ENCODE measurements around the gene TMEM164. TPM values are rescaled to one million over a fixed set of nuclear protein-coding genes. Genes with fewer than 3 reads are reported as not detected.

The TMEM164 gene
- total and polyA plus RNA-seq, 2 experiments from 2014 or later, result 3.4 to 17.2 TPM

GRCh38 chrX:110159865-110160264 lies 157.0 kb downstream of the TMEM164 start:
- no peak overlapping the region for H3K4me2 ChIP-seq
- ATAC-seq (no peak), DNase-seq (ENCODE audit: low spot score) (no peak)
- no peaks in the 10 kb centered on the region for H3F3A ChIP-seq (replicated peaks; ENCODE audit: low read depth)
- H3K79me2 ChIP-seq (replicated peaks; ENCODE audit: insufficient read depth), result no peaks in the 10 kb centered on the region
- no peaks in the 10 kb centered on the region for H3K9me2 ChIP-seq (ENCODE audit: insufficient read depth)
- TF ChIP-seq, protein P1, sequence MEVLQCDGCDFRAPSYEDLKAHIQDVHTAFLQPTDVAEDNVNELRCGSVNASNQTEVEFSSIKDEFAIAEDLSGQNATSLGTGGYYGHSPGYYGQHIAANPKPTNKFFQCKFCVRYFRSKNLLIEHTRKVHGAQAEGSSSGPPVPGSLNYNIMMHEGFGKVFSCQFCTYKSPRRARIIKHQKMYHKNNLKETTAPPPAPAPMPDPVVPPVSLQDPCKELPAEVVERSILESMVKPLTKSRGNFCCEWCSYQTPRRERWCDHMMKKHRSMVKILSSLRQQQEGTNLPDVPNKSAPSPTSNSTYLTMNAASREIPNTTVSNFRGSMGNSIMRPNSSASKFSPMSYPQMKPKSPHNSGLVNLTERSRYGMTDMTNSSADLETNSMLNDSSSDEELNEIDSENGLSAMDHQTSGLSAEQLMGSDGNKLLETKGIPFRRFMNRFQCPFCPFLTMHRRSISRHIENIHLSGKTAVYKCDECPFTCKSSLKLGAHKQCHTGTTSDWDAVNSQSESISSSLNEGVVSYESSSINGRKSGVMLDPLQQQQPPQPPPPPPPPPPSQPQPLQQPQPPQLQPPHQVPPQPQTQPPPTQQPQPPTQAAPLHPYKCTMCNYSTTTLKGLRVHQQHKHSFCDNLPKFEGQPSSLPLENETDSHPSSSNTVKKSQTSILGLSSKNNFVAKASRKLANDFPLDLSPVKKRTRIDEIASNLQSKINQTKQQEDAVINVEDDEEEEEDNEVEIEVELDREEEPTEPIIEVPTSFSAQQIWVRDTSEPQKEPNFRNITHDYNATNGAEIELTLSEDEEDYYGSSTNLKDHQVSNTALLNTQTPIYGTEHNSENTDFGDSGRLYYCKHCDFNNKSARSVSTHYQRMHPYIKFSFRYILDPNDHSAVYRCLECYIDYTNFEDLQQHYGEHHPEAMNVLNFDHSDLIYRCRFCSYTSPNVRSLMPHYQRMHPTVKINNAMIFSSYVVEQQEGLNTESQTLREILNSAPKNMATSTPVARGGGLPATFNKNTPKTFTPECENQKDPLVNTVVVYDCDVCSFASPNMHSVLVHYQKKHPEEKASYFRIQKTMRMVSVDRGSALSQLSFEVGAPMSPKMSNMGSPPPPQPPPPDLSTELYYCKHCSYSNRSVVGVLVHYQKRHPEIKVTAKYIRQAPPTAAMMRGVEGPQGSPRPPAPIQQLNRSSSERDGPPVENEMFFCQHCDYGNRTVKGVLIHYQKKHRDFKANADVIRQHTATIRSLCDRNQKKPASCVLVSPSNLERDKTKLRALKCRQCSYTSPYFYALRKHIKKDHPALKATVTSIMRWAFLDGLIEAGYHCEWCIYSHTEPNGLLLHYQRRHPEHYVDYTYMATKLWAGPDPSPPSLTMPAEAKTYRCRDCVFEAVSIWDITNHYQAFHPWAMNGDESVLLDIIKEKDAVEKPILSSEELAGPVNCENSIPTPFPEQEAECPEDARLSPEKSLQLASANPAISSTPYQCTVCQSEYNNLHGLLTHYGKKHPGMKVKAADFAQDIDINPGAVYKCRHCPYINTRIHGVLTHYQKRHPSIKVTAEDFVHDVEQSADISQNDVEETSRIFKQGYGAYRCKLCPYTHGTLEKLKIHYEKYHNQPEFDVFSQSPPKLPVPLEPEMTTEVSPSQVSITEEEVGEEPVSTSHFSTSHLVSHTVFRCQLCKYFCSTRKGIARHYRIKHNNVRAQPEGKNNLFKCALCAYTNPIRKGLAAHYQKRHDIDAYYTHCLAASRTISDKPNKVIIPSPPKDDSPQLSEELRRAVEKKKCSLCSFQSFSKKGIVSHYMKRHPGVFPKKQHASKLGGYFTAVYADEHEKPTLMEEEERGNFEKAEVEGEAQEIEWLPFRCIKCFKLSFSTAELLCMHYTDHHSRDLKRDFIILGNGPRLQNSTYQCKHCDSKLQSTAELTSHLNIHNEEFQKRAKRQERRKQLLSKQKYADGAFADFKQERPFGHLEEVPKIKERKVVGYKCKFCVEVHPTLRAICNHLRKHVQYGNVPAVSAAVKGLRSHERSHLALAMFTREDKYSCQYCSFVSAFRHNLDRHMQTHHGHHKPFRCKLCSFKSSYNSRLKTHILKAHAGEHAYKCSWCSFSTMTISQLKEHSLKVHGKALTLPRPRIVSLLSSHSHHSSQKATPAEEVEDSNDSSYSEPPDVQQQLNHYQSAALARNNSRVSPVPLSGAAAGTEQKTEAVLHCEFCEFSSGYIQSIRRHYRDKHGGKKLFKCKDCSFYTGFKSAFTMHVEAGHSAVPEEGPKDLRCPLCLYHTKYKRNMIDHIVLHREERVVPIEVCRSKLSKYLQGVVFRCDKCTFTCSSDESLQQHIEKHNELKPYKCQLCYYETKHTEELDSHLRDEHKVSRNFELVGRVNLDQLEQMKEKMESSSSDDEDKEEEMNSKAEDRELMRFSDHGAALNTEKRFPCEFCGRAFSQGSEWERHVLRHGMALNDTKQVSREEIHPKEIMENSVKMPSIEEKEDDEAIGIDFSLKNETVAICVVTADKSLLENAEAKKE (CRISPR knock-in tag; IDR thresholded peaks at IDR 0.05), result no peak
- TF ChIP-seq ZNF331 (CRISPR knock-in tag; IDR thresholded peaks at IDR 0.05; ENCODE audit: low read depth) (no peak), ZNF114 (CRISPR knock-in tag; IDR thresholded peaks at IDR 0.05) (no peak), ETS1 (IDR thresholded peaks at IDR 0.05) (no peak), STAT1 (IDR thresholded peaks at IDR 0.05; ENCODE audit: unreplicated experiment) (no peak), EZH2 (IDR thresholded peaks at IDR 0.05; ENCODE audit: low read depth, unreplicated experiment) (no peak), JUNB (IDR thresholded peaks at IDR 0.05; ENCODE audit: unreplicated experiment) (no peak), POLR2AphosphoS5 (IDR thresholded peaks at IDR 0.05; ENCODE audit: low read depth) (no peak), EZH2phosphoT487 (IDR thresholded peaks at IDR 0.05; ENCODE audit: unreplicated experiment) (no peak), CREB1 (CRISPR knock-in tag; IDR thresholded peaks at IDR 0.05; ENCODE audit: low read depth) (no peak), NANOG (IDR thresholded peaks at IDR 0.05; ENCODE audit: borderline replicate concordance) (no peak)
- TF ChIP-seq, protein P2, sequence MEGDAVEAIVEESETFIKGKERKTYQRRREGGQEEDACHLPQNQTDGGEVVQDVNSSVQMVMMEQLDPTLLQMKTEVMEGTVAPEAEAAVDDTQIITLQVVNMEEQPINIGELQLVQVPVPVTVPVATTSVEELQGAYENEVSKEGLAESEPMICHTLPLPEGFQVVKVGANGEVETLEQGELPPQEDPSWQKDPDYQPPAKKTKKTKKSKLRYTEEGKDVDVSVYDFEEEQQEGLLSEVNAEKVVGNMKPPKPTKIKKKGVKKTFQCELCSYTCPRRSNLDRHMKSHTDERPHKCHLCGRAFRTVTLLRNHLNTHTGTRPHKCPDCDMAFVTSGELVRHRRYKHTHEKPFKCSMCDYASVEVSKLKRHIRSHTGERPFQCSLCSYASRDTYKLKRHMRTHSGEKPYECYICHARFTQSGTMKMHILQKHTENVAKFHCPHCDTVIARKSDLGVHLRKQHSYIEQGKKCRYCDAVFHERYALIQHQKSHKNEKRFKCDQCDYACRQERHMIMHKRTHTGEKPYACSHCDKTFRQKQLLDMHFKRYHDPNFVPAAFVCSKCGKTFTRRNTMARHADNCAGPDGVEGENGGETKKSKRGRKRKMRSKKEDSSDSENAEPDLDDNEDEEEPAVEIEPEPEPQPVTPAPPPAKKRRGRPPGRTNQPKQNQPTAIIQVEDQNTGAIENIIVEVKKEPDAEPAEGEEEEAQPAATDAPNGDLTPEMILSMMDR (conservative IDR thresholded peaks at IDR 0.05; ENCODE audit: low read depth in 2 of 2), result no peak
- TF ChIP-seq, protein P3, sequence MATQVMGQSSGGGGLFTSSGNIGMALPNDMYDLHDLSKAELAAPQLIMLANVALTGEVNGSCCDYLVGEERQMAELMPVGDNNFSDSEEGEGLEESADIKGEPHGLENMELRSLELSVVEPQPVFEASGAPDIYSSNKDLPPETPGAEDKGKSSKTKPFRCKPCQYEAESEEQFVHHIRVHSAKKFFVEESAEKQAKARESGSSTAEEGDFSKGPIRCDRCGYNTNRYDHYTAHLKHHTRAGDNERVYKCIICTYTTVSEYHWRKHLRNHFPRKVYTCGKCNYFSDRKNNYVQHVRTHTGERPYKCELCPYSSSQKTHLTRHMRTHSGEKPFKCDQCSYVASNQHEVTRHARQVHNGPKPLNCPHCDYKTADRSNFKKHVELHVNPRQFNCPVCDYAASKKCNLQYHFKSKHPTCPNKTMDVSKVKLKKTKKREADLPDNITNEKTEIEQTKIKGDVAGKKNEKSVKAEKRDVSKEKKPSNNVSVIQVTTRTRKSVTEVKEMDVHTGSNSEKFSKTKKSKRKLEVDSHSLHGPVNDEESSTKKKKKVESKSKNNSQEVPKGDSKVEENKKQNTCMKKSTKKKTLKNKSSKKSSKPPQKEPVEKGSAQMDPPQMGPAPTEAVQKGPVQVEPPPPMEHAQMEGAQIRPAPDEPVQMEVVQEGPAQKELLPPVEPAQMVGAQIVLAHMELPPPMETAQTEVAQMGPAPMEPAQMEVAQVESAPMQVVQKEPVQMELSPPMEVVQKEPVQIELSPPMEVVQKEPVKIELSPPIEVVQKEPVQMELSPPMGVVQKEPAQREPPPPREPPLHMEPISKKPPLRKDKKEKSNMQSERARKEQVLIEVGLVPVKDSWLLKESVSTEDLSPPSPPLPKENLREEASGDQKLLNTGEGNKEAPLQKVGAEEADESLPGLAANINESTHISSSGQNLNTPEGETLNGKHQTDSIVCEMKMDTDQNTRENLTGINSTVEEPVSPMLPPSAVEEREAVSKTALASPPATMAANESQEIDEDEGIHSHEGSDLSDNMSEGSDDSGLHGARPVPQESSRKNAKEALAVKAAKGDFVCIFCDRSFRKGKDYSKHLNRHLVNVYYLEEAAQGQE (IDR thresholded peaks at IDR 0.05; ENCODE audit: unreplicated experiment), result no peak
- H3K36me3 Mint-ChIP-seq (ENCODE audit: low read depth), result no peaks in the 10 kb centered on the region
- no peak overlapping the region for H3K4me3 ChIP-seq
- peaks cover 3% of the 10 kb centered on the region for H3K27me3 Mint-ChIP-seq (ENCODE audit: insufficient read depth, low read depth, poor library complexity)
- no peaks in the 10 kb centered on the region for H4K20me1 ChIP-seq (replicated peaks; ENCODE audit: insufficient read depth)
- H3K27ac ChIP-seq (ENCODE audit: low read depth), result no peak overlapping the region
- H2AFZ ChIP-seq, result no peak overlapping the region
- H3K27ac Mint-ChIP-seq, result no peak overlapping the region
- H3K27me3 ChIP-seq (ENCODE audit: insufficient read depth), result no peaks in the 10 kb centered on the region
- no peaks in the 10 kb centered on the region for H3K9me3 Mint-ChIP-seq
- H3K4me3 Mint-ChIP-seq, result no peak overlapping the region
- no peaks in the 10 kb centered on the region; the same call in 2 of the 3 replicates for H3K4me1 Mint-ChIP-seq
- H3K36me3 ChIP-seq (ENCODE audit: insufficient read depth), result no peaks in the 10 kb centered on the region
- no peaks in the 10 kb centered on the region for H3K4me1 ChIP-seq (ENCODE audit: insufficient read depth)
